Endothelial cell of umbilical vein (primary cell): Measurements from ENCODE around the gene PDE3B.

Source experiments
- CTCF ChIP-seq, 2 donors: IDR thresholded peaks; 1 replicate in 1 of 2; 2 replicates in 1 of 2; pipeline ENCODE4 v1.5.1; 2011; ENCODE audit warnings: low read length in 2 of 2, mild to moderate bottlenecking in 2 of 2, moderate library complexity in 2 of 2, control low read depth in 1 of 2, inconsistent platforms in 1 of 2, low read depth in 1 of 2; ENCODE audit not compliant: insufficient read depth in 1 of 2; ENCODE audit errors: extremely low read depth in 1 of 2
- EZH2 ChIP-seq: IDR thresholded peaks from 2 replicates; pipeline ENCODE4 v1.6.1; 2012; ENCODE audit warnings: borderline replicate concordance, low read depth, mild to moderate bottlenecking, moderate library complexity, low read length, inconsistent platforms; ENCODE audit not compliant: severe bottlenecking
- JUN ChIP-seq: IDR thresholded peaks from 2 replicates; pipeline ENCODE4 v1.6.1; 2011; ENCODE audit warnings: borderline replicate concordance, low read depth; ENCODE audit not compliant: insufficient read length, insufficient read depth
- MYC ChIP-seq: IDR thresholded peaks from one replicate; pipeline ENCODE4 v1.6.1; 2011; ENCODE audit warnings: mild to moderate bottlenecking, low read depth, low read length
- POLR2A ChIP-seq: IDR thresholded peaks from 2 replicates; pipeline ENCODE4 v1.6.1; 2012; ENCODE audit warnings: low read depth, mild to moderate bottlenecking, control low read depth, low read length
- POLR2AphosphoS5 ChIP-seq: IDR thresholded peaks from 2 replicates; pipeline ENCODE4 v1.6.1; 2012; ENCODE audit warnings: low read depth, mild to moderate bottlenecking, control low read depth, low read length, moderate library complexity; ENCODE audit not compliant: insufficient read depth

GRCh38 chr11:14793546-14793945, 149.9 kb downstream of the PDE3B start:
- TF ChIP-seq CTCF (IDR thresholded peaks at IDR 0.05; ENCODE audit: extremely low read depth in 1 of 2, insufficient read depth in 1 of 2, low read depth in 1 of 2, low read length in 2 of 2) (no peak), POLR2A (no peak), EZH2 (no peak), JUN (no peak), POLR2AphosphoS5 (no peak), MYC (no peak)
